ENCODE measurements around the gene CDK5RAP3. TPM values are rescaled to one million over a fixed set of nuclear protein-coding genes. Genes with fewer than 3 reads are reported as not detected.

Gene CDK5RAP3
- total and polyA plus RNA-seq, 2 of the 13 experiments (the other 11 are each of a cell fraction or from before 2014, with no cell fraction given): 128 to 154 TPM

- TF ChIP-seq, protein P1, sequence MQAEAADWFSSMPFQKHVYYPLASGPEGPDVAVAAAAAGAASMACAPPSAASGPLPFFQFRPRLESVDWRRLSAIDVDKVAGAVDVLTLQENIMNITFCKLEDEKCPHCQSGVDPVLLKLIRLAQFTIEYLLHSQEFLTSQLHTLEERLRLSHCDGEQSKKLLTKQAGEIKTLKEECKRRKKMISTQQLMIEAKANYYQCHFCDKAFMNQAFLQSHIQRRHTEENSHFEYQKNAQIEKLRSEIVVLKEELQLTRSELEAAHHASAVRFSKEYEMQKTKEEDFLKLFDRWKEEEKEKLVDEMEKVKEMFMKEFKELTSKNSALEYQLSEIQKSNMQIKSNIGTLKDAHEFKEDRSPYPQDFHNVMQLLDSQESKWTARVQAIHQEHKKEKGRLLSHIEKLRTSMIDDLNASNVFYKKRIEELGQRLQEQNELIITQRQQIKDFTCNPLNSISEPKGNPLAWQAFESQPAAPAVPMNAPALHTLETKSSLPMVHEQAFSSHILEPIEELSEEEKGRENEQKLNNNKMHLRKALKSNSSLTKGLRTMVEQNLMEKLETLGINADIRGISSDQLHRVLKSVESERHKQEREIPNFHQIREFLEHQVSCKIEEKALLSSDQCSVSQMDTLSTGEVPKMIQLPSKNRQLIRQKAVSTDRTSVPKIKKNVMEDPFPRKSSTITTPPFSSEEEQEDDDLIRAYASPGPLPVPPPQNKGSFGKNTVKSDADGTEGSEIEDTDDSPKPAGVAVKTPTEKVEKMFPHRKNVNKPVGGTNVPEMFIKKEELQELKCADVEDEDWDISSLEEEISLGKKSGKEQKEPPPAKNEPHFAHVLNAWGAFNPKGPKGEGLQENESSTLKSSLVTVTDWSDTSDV (CRISPR knock-in tag; IDR thresholded peaks at IDR 0.05): 0 out of 2 replicates have a peak, but pooled peaks have one; percentile 66
- TF ChIP-seq SALL1 (CRISPR knock-in tag; IDR thresholded peaks at IDR 0.05): no peak
- TF ChIP-seq STAT6 (CRISPR knock-in tag; IDR thresholded peaks at IDR 0.05; ENCODE audit: borderline replicate concordance): no peak
- no peak for TF ChIP-seq STAT5B (CRISPR knock-in tag; IDR thresholded peaks at IDR 0.05)
- TF ChIP-seq ETV6 (CRISPR knock-in tag; conservative IDR thresholded peaks at IDR 0.05): no peak
- TF ChIP-seq RFXAP (CRISPR knock-in tag; IDR thresholded peaks at IDR 0.05; ENCODE audit: borderline replicate concordance): no peak
- TF ChIP-seq, protein P2, sequence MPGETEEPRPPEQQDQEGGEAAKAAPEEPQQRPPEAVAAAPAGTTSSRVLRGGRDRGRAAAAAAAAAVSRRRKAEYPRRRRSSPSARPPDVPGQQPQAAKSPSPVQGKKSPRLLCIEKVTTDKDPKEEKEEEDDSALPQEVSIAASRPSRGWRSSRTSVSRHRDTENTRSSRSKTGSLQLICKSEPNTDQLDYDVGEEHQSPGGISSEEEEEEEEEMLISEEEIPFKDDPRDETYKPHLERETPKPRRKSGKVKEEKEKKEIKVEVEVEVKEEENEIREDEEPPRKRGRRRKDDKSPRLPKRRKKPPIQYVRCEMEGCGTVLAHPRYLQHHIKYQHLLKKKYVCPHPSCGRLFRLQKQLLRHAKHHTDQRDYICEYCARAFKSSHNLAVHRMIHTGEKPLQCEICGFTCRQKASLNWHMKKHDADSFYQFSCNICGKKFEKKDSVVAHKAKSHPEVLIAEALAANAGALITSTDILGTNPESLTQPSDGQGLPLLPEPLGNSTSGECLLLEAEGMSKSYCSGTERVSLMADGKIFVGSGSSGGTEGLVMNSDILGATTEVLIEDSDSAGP (CRISPR knock-in tag; IDR thresholded peaks at IDR 0.05; ENCODE audit: borderline replicate concordance): peak; percentile 69; the same call in 1 of the 2 replicates
- no peak for TF ChIP-seq CENPX (CRISPR knock-in tag; IDR thresholded peaks at IDR 0.05)
- no peak for TF ChIP-seq MAZ (IDR thresholded peaks at IDR 0.05; ENCODE audit: borderline replicate concordance, low read depth, low read length)
- TF ChIP-seq MAZ (CRISPR knock-in tag; IDR thresholded peaks at IDR 0.05; ENCODE audit: low read depth): no peak; the same call in 1 of the 2 replicates
- TF ChIP-seq FOXA1 (IDR thresholded peaks at IDR 0.05): no peak
- TF ChIP-seq FOXA1 (CRISPR knock-in tag; IDR thresholded peaks at IDR 0.05): no peak
- no peak for TF ChIP-seq ZNF616 (CRISPR knock-in tag; IDR thresholded peaks at IDR 0.05; ENCODE audit: low read depth)
- TF ChIP-seq, protein P3, sequence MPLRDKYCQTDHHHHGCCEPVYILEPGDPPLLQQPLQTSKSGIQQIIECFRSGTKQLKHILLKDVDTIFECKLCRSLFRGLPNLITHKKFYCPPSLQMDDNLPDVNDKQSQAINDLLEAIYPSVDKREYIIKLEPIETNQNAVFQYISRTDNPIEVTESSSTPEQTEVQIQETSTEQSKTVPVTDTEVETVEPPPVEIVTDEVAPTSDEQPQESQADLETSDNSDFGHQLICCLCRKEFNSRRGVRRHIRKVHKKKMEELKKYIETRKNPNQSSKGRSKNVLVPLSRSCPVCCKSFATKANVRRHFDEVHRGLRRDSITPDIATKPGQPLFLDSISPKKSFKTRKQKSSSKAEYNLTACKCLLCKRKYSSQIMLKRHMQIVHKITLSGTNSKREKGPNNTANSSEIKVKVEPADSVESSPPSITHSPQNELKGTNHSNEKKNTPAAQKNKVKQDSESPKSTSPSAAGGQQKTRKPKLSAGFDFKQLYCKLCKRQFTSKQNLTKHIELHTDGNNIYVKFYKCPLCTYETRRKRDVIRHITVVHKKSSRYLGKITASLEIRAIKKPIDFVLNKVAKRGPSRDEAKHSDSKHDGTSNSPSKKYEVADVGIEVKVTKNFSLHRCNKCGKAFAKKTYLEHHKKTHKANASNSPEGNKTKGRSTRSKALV (CRISPR knock-in tag; IDR thresholded peaks at IDR 0.05): peak; percentile 83; the same call in 1 of the 2 replicates
- TF ChIP-seq, protein P4, sequence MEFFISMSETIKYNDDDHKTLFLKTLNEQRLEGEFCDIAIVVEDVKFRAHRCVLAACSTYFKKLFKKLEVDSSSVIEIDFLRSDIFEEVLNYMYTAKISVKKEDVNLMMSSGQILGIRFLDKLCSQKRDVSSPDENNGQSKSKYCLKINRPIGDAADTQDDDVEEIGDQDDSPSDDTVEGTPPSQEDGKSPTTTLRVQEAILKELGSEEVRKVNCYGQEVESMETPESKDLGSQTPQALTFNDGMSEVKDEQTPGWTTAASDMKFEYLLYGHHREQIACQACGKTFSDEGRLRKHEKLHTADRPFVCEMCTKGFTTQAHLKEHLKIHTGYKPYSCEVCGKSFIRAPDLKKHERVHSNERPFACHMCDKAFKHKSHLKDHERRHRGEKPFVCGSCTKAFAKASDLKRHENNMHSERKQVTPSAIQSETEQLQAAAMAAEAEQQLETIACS (CRISPR knock-in tag; IDR thresholded peaks at IDR 0.05): no peak
- TF ChIP-seq FOXK2 (IDR thresholded peaks at IDR 0.05): no peak
- no peak for TF ChIP-seq ZNF549 (CRISPR knock-in tag; IDR thresholded peaks at IDR 0.05)
- 0 out of 2 replicates have a peak, but pooled peaks have one; percentile 14 for TF ChIP-seq ZNF547 (CRISPR knock-in tag; IDR thresholded peaks at IDR 0.05)
- TF ChIP-seq NFYC (CRISPR knock-in tag; IDR thresholded peaks at IDR 0.05): peak; percentile 74
- 0 out of 2 replicates have a peak, but pooled peaks have one; percentile 14 for TF ChIP-seq NAIF1 (CRISPR knock-in tag; IDR thresholded peaks at IDR 0.05; ENCODE audit: borderline replicate concordance)
Measured at GRCh38 chr17:48023400-48024148, 52.7 kb downstream of the CDK5RAP3 start (continued).
